ENCODE data around the gene COL12A1.

The COL12A1 gene

DNA sequence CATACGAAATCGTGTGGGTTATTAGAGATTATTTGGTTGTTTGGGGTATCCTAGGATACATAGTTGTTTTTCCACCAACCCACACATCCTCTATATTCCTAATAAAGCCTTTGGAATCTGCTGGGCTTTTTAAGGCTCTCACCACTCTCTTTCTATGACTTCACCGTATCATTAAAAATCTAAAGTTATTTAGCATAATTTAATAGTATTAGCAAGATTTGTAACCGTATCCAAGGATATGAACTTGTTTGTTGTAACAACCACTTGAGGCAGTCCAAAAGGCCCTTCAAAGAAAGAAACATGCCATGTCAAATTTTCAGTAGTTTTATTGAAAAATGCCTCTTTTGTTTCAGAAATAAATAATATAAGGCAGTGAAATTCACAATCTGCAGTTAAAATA is 121.8 kb downstream of the COL12A1 start:
- Histone ChIP-seq H3K9ac (ENCODE audit: low read length in 2 of 2) (no peak overlapping the region), H3K27ac (ENCODE audit: low read length) (no peak overlapping the region), H3K9me3 (ENCODE audit: control insufficient read depth in 2 of 2, low read length in 2 of 2) (no peaks in the 10 kb centered on the region), H3K36me3 (ENCODE audit: control insufficient read depth in 2 of 2, insufficient read depth in 2 of 2, low read length in 2 of 2) (peaks cover 5 to 23% of the 10 kb centered on the region in 2 donors), H3K4me1 (ENCODE audit: control insufficient read depth, insufficient read depth, low read length) (no peaks in the 10 kb centered on the region), H3K27me3 (ENCODE audit: control insufficient read depth in 1 of 2, insufficient read depth in 2 of 2, low read length in 2 of 2) (no peaks in the 10 kb centered on the region), H3K4me3 (ENCODE audit: low read length in 2 of 2) (no peak overlapping the region)

DNA sequence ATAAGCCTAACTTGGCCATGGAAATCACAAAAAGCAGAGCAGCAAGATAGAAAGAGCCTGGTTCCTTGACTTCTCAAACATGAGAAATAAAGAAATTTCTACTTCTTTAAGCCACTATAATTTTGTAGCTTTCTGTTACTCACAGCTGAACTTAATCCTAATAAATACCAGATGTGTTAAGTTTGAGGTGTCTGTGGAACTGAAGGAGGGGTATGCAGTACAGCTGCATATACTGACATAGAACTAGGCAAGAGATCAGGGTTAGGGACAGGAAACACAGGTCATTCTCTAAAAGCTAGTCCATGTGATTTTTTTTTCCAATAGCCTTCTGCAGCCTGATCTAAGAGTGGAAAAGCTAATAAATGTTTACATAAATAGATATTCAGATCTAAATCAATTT is 123.9 kb downstream of the COL12A1 start:
- Histone ChIP-seq H3K27ac (ENCODE audit: low read length) (no peak overlapping the region), H3K9ac (ENCODE audit: low read length in 2 of 2) (no peak overlapping the region), H3K4me1 (ENCODE audit: control insufficient read depth, insufficient read depth, low read length) (no peaks in the 10 kb centered on the region), H3K36me3 (ENCODE audit: control insufficient read depth in 2 of 2, insufficient read depth in 2 of 2, low read length in 2 of 2) (peaks cover 0 to 4% of the 10 kb centered on the region in 2 donors), H3K9me3 (ENCODE audit: control insufficient read depth in 2 of 2, low read length in 2 of 2) (no peaks in the 10 kb centered on the region), H3K4me3 (ENCODE audit: low read length in 2 of 2) (no peak overlapping the region), H3K27me3 (ENCODE audit: control insufficient read depth in 1 of 2, insufficient read depth in 2 of 2, low read length in 2 of 2) (no peaks in the 10 kb centered on the region)

DNA sequence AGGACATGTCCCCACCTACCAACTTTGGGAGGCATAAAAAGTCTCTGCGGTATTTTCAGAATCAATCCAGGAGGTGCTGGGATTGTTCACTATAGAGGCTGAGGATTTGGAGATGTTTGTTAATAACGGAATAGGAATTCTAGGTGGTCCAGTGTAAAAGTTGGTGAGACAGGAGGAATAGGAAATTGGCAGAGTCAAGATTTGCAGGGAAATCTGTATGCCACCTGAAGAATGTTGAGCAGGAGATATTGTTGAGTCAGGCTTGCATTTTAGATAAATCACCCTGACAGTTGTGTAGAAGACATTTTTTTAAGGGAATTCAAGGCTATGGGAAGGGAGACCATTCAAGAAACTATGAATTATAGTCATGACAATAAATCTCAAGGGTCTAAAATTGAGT is 124.8 kb downstream of the COL12A1 start:
- Histone ChIP-seq H3K27ac (ENCODE audit: low read length) (no peak overlapping the region), H3K9ac (ENCODE audit: low read length in 2 of 2) (no peak overlapping the region), H3K9me3 (ENCODE audit: control insufficient read depth in 2 of 2, low read length in 2 of 2) (no peaks in the 10 kb centered on the region), H3K4me3 (ENCODE audit: low read length in 2 of 2) (no peak overlapping the region), H3K4me1 (ENCODE audit: control insufficient read depth, insufficient read depth, low read length) (no peaks in the 10 kb centered on the region), H3K36me3 (ENCODE audit: control insufficient read depth in 2 of 2, insufficient read depth in 2 of 2, low read length in 2 of 2) (peaks cover 0 to under 1% of the 10 kb centered on the region in 2 donors), H3K27me3 (ENCODE audit: control insufficient read depth in 1 of 2, insufficient read depth in 2 of 2, low read length in 2 of 2) (no peaks in the 10 kb centered on the region)

DNA sequence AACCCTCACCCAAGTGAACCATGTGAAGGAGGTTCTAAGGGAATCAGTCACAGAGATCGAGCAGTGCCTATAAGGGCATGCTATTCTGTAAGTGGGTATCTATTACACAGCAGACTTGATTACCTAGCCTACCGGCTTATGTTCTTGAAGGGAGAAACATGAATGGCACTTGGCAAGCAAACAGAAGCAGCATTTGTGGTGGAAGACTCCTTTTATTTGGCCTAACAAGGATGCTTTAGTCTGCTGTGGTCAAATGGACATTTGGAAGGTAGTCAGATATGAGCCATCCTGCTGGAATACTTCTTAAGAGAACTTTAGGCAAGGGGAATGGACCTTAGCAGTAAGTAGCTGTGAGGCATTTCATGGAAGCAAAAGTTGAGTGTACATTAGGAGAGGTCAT is 126.3 kb downstream of the COL12A1 start:
- no peak overlapping the region for H3K27ac ChIP-seq (ENCODE audit: low read length)
- H3K9me3 ChIP-seq (ENCODE audit: control insufficient read depth in 2 of 2, low read length in 2 of 2), result no peaks in the 10 kb centered on the region
- H3K4me3 ChIP-seq (ENCODE audit: low read length in 2 of 2), result no peak overlapping the region
- H3K27me3 ChIP-seq (ENCODE audit: control insufficient read depth in 1 of 2, insufficient read depth in 2 of 2, low read length in 2 of 2), result no peaks in the 10 kb centered on the region
- H3K36me3 ChIP-seq (ENCODE audit: control insufficient read depth in 2 of 2, insufficient read depth in 2 of 2, low read length in 2 of 2), result no peaks in the 10 kb centered on the region
- no peak overlapping the region for H3K9ac ChIP-seq (ENCODE audit: low read length in 2 of 2)
- H3K4me1 ChIP-seq (ENCODE audit: control insufficient read depth, insufficient read depth, low read length), result no peaks in the 10 kb centered on the region

DNA sequence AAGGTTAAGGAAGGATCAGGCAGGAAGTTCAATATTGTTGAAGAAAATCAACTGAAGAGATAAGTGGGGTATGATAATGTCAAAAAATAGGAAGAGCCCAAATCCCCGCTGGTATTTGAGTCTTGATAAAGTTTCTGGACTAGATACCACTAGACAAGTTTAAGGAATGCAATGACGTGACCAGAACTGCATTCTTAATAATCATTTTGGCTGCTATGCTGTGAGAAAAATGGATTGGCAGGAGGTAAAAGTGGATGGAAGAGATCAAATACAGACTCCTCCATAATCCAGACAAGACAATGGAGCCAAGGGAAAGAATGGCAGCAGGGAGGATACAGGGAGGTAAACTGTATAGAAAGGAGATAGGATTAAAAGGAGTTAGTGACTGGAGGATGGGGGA is 128.2 kb downstream of the COL12A1 start:
- Histone ChIP-seq H3K4me1 (ENCODE audit: control insufficient read depth, insufficient read depth, low read length) (no peaks in the 10 kb centered on the region), H3K36me3 (ENCODE audit: control insufficient read depth in 2 of 2, insufficient read depth in 2 of 2, low read length in 2 of 2) (no peaks in the 10 kb centered on the region), H3K27ac (ENCODE audit: low read length) (no peak overlapping the region), H3K9me3 (ENCODE audit: control insufficient read depth in 2 of 2, low read length in 2 of 2) (no peaks in the 10 kb centered on the region), H3K9ac (ENCODE audit: low read length in 2 of 2) (no peak overlapping the region), H3K4me3 (ENCODE audit: low read length in 2 of 2) (no peak overlapping the region), H3K27me3 (ENCODE audit: control insufficient read depth in 1 of 2, insufficient read depth in 2 of 2, low read length in 2 of 2) (no peaks in the 10 kb centered on the region)

DNA sequence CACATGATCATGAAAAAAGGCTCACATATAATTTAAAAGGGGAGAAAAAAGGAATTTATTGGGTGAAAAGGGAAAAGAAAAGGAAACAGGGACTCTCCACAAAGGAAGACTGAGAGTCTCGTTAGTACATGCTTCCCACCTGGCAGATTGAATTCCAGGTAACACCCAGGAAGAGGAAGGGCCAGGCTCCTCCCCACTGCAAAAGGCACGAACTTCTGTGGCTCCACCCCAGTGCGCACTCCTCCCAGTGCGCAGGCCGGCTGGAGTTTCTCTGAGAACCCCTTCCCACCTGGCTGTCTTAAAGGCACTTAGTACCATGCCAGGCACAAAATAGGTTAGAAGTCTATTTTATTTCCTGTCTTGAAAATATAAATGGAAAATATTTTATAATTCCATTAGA is 129.8 kb downstream of the COL12A1 start:
- Histone ChIP-seq H3K9me3 (ENCODE audit: control insufficient read depth in 2 of 2, low read length in 2 of 2) (no peaks in the 10 kb centered on the region), H3K36me3 (ENCODE audit: control insufficient read depth in 2 of 2, insufficient read depth in 2 of 2, low read length in 2 of 2) (no peaks in the 10 kb centered on the region), H3K4me1 (ENCODE audit: control insufficient read depth, insufficient read depth, low read length) (no peaks in the 10 kb centered on the region), H3K9ac (ENCODE audit: low read length in 2 of 2) (no peak overlapping the region), H3K27ac (ENCODE audit: low read length) (no peak overlapping the region), H3K27me3 (ENCODE audit: control insufficient read depth in 1 of 2, insufficient read depth in 2 of 2, low read length in 2 of 2) (no peaks in the 10 kb centered on the region), H3K4me3 (ENCODE audit: low read length in 2 of 2) (no peak overlapping the region)

DNA sequence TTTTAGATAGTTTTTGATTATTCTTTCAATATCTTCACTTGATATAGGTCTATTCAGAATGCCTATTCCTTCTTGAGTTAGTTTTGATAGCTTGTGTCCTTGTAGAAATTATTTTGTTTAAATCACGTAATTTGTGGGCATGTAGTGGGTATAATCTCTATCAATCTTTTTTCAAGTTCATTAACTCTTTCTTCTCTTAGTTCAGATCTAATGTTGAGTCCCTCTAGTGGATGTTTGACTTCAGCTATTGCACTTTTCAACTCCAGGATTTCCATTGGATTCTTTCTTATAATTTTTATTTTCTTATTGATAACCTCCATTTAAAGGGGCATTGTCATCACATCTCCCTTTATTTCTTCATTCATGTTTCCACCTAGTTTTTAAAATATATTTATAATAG is 135.6 kb downstream of the COL12A1 start:
- H3K9me3 ChIP-seq (ENCODE audit: control insufficient read depth in 2 of 2, low read length in 2 of 2), result no peaks in the 10 kb centered on the region
- H3K9ac ChIP-seq (ENCODE audit: low read length in 2 of 2), result no peak overlapping the region
- H3K27me3 ChIP-seq (ENCODE audit: control insufficient read depth in 1 of 2, insufficient read depth in 2 of 2, low read length in 2 of 2), result no peaks in the 10 kb centered on the region
- H3K27ac ChIP-seq (ENCODE audit: low read length), result no peak overlapping the region
- H3K36me3 ChIP-seq (ENCODE audit: control insufficient read depth in 2 of 2, insufficient read depth in 2 of 2, low read length in 2 of 2), result no peaks in the 10 kb centered on the region
- H3K4me3 ChIP-seq (ENCODE audit: low read length in 2 of 2), result no peak overlapping the region
- no peaks in the 10 kb centered on the region for H3K4me1 ChIP-seq (ENCODE audit: control insufficient read depth, insufficient read depth, low read length)

GRCh38 chr6:75065523-75065922 is 140.3 kb downstream of the COL12A1 start:
- no peak overlapping the region for H3K4me3 ChIP-seq (ENCODE audit: low read length in 2 of 2)
- H3K9ac ChIP-seq (ENCODE audit: low read length in 2 of 2), result no peak overlapping the region
- H3K36me3 ChIP-seq (ENCODE audit: control insufficient read depth in 2 of 2, insufficient read depth in 2 of 2, low read length in 2 of 2), result no peaks in the 10 kb centered on the region
- H3K4me1 ChIP-seq (ENCODE audit: control insufficient read depth, insufficient read depth, low read length), result no peaks in the 10 kb centered on the region
- H3K27ac ChIP-seq (ENCODE audit: low read length), result no peak overlapping the region
- H3K9me3 ChIP-seq (ENCODE audit: control insufficient read depth in 2 of 2, low read length in 2 of 2), result no peaks in the 10 kb centered on the region
- H3K27me3 ChIP-seq (ENCODE audit: control insufficient read depth in 1 of 2, insufficient read depth in 2 of 2, low read length in 2 of 2), result no peaks in the 10 kb centered on the region

- H3K9me3 ChIP-seq (ENCODE audit: control insufficient read depth in 2 of 2, low read length in 2 of 2), result no peaks in the 10 kb centered on the region
- no peaks in the 10 kb centered on the region for H3K36me3 ChIP-seq (ENCODE audit: control insufficient read depth in 2 of 2, insufficient read depth in 2 of 2, low read length in 2 of 2)
- H3K27ac ChIP-seq (ENCODE audit: low read length), result no peak overlapping the region
- H3K27me3 ChIP-seq (ENCODE audit: control insufficient read depth in 1 of 2, insufficient read depth in 2 of 2, low read length in 2 of 2), result no peaks in the 10 kb centered on the region
- H3K4me1 ChIP-seq (ENCODE audit: control insufficient read depth, insufficient read depth, low read length), result no peaks in the 10 kb centered on the region
- H3K9ac ChIP-seq (ENCODE audit: low read length in 2 of 2), result no peak overlapping the region
- H3K4me3 ChIP-seq (ENCODE audit: low read length in 2 of 2), result no peak overlapping the region
Observed at GRCh38 chr6:75052491-75052890, 153.4 kb downstream of the COL12A1 start.

GRCh38 chr6:75049308-75049707 is 156.5 kb downstream of the COL12A1 start:
- Histone ChIP-seq H3K36me3 (ENCODE audit: control insufficient read depth in 2 of 2, insufficient read depth in 2 of 2, low read length in 2 of 2) (no peaks in the 10 kb centered on the region), H3K27ac (ENCODE audit: low read length) (no peak overlapping the region), H3K27me3 (ENCODE audit: control insufficient read depth in 1 of 2, insufficient read depth in 2 of 2, low read length in 2 of 2) (no peaks in the 10 kb centered on the region), H3K4me3 (ENCODE audit: low read length in 2 of 2) (no peak overlapping the region), H3K9me3 (ENCODE audit: control insufficient read depth in 2 of 2, low read length in 2 of 2) (no peaks in the 10 kb centered on the region), H3K9ac (ENCODE audit: low read length in 2 of 2) (no peak overlapping the region), H3K4me1 (ENCODE audit: control insufficient read depth, insufficient read depth, low read length) (no peaks in the 10 kb centered on the region)

- Histone ChIP-seq H3K9me3 (ENCODE audit: control insufficient read depth in 2 of 2, low read length in 2 of 2) (peaks cover 0 to 2% of the 10 kb centered on the region in 2 donors), H3K36me3 (ENCODE audit: control insufficient read depth in 2 of 2, insufficient read depth in 2 of 2, low read length in 2 of 2) (no peaks in the 10 kb centered on the region), H3K4me3 (ENCODE audit: low read length in 2 of 2) (no peak overlapping the region), H3K9ac (ENCODE audit: low read length in 2 of 2) (no peak overlapping the region), H3K4me1 (ENCODE audit: control insufficient read depth, insufficient read depth, low read length) (no peaks in the 10 kb centered on the region), H3K27ac (ENCODE audit: low read length) (no peak overlapping the region), H3K27me3 (ENCODE audit: control insufficient read depth in 1 of 2, insufficient read depth in 2 of 2, low read length in 2 of 2) (no peaks in the 10 kb centered on the region)
Observed at GRCh38 chr6:75044846-75045245, 161.0 kb downstream of the COL12A1 start.

DNA sequence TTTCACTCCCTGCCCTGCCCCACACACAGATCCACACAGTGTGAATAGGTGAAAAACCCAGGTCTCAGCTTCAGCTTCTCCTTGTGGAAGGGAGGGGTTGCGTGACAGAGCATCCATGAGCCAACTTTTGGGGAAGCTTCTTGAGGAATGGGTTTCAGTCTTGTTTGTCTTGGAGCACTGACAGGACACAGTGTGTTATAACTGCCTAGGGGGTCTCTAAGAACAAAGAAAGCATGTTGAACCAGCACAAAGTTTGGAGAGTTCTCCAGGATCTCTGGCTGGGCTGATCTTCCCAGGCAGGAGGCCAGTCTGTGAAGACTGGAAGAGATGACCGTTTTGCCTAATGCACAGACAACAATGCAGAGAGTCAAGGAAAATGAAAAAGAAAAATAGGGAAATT is 164.5 kb downstream of the COL12A1 start:
- Histone ChIP-seq H3K4me1 (ENCODE audit: control insufficient read depth, insufficient read depth, low read length) (no peaks in the 10 kb centered on the region), H3K4me3 (ENCODE audit: low read length in 2 of 2) (no peak overlapping the region), H3K36me3 (ENCODE audit: control insufficient read depth in 2 of 2, insufficient read depth in 2 of 2, low read length in 2 of 2) (no peaks in the 10 kb centered on the region), H3K27me3 (ENCODE audit: control insufficient read depth in 1 of 2, insufficient read depth in 2 of 2, low read length in 2 of 2) (no peaks in the 10 kb centered on the region), H3K9ac (ENCODE audit: low read length in 2 of 2) (no peak overlapping the region), H3K27ac (ENCODE audit: low read length) (no peak overlapping the region), H3K9me3 (ENCODE audit: control insufficient read depth in 2 of 2, low read length in 2 of 2) (peaks cover 0 to 2% of the 10 kb centered on the region in 2 donors)
